HG02623 (cell line): ENCODE data around the gene CFAP141.
"Not testable (repeated sequence)": the region's sequence is repeated elsewhere in the genome, so short reads cannot be mapped to it uniquely, and the experiment has no call there.

Experiments used
- ATAC-seq: cut with Tn5 transposase; IDR thresholded peaks from one replicate; pipeline ENCODE4 v1.9.1; 2021; ENCODE audit warnings: moderate library complexity; ENCODE audit not compliant: unreplicated experiment

The CFAP141 gene

DNA sequence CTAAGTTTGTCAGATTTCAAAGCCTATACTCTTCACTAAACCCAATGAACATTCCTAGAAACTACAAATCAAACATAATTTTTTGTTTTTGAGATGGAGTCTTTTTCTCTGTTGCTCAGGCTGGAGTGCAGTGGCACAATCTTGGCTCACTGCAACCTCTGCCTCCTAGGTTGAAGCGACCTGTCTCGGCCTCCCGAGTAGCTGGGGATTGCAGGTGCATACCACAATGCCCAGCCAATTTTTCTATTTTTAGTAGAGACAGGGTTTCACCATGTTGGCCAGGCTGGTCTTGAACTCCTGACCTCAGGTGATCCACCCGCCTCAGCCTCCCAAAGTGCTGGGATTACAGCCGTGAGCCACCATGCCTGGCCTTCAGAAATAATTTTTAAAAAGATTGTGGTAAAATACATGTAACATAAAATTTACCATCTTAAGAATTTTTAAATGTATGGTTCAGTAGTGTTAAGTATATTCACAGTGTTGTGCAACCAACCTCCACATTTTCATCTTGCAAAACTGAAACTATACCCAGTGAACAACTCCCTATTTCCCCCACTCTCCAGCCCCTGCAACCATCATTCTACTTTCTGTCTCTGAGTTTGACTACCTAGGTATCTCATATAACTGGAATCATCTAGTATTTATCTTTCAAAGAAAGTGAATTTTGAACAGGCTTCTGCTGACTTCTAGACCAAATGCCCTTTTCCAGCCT lies 2.7 kb upstream of the CFAP141 start:
- no peak for ATAC-seq

DNA sequence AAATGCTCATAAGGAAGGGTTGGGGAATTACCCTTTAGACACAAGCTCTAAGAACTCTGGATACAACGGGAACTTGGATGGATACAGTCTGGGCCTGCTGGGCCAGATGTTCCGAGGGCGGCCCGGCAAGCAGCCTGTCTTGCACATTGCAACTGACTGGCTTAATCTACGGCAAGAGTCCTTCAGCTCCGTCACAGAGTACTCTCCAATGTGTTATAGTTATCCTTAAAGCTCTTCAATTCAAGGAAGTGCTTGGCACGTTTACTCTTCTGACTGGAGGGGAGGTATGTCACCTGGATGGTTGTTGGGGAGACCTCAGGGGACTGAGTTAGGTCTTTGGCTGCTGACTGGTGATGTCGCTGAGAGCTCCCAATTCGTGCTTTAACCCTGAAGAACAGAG lies 1.1 kb upstream of the CFAP141 start:
- no peak for ATAC-seq

DNA sequence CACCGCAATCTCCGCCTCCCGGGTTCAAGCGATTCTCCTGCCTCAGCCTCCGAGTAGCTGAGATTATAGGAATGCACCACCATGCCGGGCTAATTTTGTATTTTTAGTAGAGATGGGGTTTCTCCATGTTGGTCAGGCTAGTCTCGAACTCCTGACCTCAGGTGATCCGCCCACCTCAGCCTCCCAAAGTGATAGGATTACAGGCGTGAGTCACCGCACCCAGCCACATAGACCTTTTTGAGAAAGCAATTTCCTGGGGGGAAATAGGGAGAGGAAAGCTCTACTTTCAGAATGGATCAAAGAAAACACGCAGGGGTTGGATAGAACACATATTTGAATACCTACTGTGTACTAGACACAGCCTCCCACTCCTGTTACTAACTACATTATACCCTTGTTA lies 355 bp downstream of the CFAP141 start:
- ATAC-seq: not testable (repeated sequence)

DNA sequence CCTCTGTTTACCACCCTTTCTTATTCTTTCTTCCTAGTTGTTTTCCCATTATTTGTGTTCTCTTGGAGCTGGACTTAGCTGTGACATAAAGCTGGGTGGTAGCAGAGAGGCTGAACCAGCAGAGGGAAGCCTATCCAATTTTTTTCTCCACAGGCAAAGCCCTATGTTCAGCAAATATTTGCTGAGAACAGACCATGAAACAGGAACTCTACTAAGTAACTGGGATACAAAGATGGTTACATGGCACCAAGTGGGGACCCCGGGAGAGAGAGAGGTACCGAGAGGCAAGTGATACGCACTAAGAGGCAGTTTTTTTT lies 6.6 kb downstream of the CFAP141 start:
- no peak for ATAC-seq

DNA sequence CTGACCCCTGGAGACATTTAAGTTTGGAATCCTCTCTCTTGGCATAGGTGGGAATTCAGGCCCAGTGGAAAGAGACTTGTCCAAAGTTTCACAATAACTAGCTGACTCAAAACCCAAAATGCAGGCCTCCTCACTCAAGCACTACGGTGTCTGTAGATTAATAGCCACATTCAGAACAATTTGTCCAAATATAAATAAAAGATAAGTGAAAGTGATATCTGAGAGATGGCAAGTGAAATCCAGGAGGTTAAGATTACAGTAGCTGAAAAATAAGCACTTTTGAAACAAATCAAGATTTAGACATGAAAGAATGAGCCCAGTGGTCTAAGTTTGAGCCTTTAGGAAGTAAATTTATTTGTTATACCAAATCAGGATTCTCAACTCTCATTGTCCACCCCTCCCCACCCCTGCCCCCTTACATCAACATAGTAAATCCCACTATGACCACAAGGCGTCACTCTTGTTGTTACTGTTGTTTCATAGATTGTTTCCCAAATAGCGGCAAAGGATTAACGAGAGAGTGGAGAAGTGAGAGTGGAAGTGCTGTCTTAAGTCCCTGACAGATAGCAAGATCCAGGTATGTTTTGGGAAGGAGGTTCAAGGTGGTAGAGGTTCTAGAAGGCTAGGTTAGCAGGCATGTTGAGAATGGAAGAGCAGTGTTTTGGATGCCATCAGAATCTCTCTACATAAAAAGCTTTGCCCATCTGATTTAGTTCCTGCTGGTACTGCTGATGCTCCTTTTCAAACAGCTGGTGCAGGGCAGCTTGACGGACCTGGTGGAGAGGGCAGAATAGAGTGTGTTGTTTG lies 7.2 kb downstream of the CFAP141 start:
- no peak for ATAC-seq

DNA sequence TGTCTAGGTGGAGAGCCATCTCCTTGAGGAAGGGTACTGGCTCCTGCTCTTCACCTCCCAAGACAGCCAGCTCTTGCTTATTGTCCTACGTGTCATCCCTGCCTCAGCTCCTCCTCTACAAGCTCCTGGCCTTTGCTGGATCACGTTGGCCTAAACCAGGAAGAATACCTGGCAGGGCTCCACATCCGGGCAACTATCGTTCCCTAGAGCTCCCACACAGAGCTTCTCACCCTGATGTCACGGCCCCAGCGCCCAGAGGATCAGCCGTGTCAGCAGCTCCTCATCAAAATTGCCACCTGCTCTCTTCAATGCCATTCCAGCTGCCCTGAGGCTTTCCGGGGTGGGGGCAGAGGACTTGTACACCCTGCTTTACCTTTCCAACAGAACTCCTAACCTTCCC lies 12.3 kb downstream of the CFAP141 start:
- ATAC-seq: no peak

DNA sequence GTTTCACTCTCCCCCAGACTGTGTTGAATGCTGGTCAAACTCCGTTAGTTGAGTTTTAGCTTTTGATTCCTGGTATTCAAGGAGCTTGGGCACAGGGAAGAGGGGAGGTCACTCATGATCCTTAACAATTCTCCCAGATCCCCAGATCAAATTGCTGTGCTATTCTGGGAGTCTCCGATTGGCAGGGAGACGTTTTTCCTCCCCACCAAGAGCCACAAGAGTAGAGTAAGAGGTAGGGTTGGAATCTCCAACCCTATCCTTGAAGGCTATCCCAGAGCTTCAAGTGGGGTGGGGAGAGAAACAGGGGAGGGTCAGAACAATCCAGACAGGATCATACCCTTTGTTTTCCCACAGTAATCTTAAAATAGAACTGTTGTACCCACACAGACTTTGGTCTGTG lies 13.7 kb downstream of the CFAP141 start:
- ATAC-seq: no peak

DNA sequence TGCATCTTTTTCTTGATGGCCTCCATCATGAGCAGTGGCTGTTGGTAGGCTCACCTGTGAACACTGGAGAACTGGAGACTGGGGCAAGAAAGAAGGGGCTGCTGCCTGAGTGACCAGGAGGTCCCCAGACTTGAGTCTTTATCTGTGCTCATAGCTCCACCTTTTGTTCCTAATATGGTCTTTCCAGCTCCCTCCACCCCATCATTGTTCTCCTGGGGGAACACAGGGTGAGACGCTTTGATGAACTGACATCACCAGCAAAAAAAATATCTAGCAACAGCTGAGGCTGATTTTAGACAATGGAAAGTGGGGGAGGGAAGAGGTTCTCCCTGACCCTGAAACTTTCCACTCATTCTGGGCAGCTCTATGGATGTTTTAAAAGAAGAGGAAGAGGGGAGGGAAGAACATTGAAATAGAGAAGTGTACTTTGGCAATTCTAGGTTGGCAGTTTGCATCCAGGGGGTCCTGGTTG lies 14.1 kb downstream of the CFAP141 start, which contains the start of gene TPM3:
Gene TPM3, minus strand, starts transcription at position 111 of the 472 bp plus-strand sequence. Its CDS starts 82 bp downstream, at position 29.
- ATAC-seq: no peak

DNA sequence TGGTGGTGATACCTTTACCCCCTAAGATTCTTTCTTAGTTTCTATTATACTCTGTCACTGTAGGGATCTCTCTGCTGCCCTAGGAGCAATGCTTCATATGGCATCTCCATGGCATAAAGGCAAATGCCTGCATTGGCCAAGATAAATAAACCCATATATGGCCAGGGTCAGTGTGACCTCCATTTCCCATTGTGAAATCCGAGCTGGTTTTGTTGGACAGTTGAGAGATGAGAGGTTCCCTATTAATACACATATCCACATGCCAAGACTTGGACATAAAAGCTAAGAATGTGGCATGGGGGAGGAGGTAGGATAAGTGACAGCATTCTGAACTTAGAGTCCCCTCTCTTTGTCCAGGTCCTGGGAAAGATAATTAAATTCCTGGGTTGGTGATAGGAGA lies 15.6 kb downstream of the CFAP141 start:
- ATAC-seq: no peak

DNA sequence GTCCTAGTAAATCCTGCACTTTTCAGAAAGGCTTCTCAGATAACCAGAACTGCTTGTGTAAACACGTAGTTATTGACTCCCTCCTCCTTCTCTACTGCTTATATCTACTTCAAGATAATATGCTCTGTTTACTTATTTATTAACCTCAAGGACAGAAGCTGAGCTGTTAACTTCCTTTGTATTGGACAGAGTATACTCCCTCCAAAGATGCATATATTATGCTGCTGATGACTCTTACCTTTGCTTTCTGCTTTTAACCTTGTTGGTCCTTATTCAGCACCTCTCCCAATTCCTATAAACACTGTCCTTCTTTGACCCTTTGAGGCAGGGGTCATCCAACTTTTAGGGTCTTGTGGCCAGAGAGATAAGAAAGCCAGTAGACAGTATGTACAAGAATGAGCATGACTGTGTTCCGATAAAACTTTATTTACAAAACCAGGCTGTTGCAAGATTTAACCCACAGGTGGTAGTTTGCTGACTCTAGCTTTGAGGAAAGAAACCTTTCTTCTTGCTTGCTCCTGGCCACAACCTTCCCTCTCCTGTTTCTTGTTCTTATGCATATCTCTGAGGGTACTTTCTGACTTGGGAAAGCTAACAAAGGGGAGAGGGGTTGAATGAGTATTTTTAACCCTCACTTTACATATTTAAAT lies 19.2 kb downstream of the CFAP141 start:
- no peak for ATAC-seq

DNA sequence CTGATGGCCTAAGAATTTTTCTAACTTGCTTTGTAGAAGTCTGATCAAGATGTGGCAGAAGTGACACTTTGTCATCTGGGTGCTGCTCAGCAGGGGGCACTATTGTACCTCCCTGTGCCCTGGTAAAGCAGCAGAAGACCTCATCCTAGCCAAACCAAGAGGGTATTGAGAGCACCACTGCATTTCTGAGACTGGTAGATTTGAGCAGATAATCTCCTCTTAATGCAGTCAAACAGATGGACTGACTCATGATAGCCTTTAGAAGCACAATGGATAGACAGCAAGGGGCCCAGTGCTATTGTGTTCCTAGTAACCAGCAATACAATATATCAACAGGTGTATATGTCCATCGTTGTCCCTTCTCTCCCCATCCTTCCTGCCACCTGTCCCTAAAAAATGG lies 20.0 kb downstream of the CFAP141 start:
- ATAC-seq: no peak

DNA sequence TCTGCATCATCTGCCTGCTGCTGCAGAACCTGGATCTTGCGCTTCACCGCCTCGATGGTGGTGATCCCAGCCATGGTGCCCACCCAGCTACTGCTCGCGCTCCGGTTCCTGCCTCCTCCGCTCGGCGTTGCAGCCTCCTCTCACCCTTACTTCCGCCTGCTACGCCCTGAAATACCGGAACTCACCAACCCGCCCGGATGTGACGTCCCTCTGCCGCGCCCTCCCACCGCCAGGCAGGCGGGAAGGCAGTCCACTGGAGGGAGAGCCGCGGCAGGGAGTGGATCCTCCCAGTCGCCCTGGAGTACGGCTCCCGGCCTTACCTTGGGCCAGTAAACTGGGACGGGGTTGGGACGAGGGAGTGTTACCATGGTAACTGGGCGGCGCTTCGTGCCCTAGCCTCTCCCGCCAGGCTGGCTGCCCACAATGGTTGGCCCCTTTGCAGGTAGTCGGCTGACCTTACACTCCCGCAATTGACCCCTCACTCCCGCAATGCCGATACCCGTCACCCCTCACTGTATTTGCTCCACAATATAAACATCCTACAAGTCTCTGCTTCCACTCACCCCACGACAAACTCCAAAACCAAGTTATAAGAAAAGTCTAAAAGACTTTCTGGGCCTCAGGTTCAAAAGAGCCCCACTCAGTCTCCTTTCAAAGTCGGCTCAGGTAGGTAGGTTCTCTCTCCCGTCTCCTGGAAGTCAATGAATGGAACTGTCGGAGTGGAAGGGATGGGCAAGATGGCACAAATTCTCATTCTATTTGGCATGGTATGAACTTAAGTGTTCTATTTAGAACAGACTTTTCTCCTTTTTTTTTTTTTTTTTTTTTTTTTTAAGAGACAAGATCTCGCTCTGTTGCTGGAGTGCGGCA lies 22.9 kb downstream of the CFAP141 start:
- peak; percentile 76 for ATAC-seq

DNA sequence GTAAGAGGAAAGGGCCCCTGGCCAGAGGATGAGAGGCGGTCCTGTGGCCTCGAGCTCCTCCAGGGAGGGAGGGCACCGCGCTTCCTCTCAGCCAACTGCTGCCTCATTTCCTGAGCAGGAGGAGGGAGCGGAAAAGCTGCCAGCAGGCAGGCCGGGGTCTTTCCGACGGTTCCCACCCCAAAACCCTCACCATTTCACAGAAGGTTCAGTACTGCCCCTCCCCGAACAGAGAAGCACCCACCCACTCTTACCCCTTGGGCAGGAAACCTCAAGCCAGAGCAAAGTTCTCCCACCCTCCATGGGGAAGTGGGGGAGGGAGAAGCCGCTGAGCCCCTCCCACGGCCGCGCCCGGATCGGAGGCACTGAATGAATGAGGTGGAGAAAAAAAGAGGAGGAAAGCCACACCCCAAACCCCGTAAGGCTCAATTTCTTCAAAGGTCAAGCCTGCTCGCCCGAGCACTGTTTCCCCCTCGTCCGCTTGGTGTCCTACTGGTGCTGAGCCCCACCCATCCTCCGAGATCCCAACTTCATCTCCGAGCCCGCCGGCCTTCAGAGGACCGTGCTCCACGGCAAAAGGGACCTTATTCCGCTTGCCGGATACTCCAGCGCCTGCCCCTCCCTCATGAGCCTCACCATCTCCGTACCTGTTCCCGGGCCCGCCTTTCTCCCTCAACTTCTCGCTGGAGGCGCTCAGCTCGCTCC lies 23.6 kb downstream of the CFAP141 start:
- peak; percentile 44 for ATAC-seq

DNA sequence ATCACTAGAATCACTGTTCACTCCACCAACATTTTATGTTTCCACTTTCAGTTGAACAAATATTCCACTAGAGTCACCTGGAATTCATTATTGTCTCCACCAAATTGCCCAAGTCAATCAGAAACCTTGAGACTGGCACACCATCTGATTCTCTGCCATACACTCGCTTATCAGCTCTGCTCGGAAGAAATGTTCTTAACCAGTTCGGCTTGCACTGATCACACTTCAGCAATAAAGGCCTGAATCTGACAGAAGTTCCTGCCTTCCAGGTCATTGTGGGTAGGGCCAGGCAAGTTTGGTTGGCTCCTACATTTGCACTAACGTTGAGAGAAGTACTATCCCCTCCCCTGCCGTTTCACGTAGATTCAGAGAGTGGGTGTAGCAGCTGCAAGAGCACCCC lies 24.2 kb downstream of the CFAP141 start:
- no peak for ATAC-seq

DNA sequence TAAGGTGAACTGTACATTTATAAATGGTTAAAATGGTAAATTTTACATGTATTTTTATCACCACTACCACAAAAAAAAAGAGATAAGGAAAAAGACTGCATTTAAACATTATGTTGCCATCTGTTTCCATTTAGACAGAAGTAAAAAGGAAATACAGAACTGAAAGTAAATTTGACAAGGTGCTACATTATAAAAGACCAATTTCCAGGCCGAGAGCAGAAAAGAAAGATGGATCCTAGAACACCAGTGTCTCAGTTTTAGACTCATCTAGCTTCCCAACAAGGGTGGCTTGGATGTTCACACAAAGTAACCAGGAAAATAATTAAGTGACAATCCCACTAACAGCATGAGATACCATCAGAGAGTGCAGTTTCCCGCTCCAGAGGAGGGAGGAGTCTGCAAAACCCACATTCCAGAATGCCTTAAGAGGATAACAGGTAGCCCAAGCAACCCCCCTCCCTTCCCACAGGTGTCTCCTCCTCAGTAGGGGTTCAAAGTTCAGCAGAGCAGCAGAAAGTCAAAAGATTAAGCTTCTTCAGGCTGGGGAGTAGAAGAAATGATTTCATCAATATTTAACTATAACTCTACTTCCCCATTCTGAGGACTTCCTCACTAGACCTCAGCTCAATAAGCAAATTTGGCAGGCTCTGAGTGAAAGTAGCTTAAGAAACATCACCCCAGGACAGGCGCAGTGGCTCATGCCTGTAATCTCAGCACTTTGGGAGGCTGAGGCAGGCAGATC lies 26.0 kb downstream of the CFAP141 start:
- no peak for ATAC-seq

DNA sequence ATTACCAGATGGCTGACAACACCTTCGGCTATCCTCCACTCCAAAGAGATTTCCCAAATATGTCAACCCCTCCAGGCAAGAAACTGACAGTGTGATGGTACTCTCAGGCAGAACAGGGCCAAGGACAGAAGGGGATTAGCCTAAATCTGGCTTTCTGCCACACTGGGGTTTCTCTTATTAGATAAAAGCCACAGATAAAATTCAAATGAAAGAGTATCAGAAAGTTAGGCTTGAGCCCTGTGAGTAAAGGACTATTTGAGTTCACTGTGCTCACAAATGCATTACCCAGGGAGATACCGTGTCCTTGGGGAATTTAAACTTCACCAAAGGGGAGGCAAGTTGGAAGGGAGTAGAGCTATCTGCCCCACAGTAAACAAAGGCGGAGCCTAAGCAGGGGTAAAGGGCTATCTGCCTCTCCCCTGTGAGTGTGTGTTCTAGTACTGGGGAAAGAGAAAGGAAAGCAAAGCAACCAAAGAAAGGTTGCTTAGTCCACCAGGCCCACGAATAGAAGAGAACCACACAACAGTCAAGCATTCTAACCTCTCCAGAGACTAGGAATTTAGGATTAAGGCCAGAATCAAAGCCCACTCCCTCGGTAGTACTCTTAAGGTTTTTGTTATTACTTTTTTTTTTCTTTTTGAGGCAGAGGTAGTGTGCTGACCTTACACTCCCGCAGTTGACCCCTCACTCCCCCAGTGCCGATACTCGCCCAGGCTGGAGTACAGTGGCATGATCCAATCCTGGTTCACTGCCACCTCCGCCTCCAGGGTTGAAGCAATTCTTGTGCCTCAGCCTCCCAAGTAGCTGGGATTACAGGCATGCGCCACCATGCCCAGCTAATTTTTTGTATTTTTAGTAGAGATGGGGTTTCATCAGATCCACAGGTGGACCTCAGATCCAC lies 27.0 kb downstream of the CFAP141 start:
- ATAC-seq: no peak

DNA sequence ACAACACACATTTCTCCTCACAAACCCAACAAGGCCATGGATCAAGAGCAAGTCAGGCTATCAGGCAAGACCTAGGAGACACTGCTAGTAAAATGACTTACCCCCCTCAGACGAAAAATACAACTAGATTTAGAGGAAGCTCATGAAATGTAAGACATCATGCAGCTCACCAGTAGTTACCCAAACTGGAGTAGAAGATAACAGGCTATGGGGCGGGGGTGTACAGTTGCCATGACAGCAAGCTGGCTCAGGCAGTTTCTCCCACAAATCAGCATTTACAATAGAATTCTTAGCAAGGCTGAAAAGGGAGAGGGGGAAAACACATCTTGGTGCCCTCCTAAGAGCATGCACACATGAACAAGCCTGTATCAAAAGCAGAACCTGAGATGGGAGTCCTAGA lies 28.1 kb downstream of the CFAP141 start:
- ATAC-seq: no peak

DNA sequence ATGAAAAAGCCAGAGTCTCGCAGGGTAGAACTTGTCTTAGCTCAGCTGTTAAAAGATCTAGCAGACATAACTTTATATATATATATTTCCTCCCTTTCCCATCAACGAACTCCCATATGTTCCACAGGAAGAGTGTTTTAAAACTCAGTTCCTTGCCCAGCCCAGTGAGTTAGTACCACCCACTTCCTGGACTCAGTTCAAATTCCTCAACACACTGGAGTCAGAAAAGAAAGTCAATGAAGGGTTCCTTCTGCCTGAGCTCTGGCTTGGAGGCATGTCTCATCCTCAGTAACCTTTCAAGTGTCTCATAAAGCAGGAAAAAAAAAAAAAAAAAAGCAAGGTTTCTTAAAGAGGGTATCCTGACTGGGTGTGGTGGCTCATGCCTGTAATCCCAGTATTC lies 29.8 kb downstream of the CFAP141 start:
- no peak for ATAC-seq

DNA sequence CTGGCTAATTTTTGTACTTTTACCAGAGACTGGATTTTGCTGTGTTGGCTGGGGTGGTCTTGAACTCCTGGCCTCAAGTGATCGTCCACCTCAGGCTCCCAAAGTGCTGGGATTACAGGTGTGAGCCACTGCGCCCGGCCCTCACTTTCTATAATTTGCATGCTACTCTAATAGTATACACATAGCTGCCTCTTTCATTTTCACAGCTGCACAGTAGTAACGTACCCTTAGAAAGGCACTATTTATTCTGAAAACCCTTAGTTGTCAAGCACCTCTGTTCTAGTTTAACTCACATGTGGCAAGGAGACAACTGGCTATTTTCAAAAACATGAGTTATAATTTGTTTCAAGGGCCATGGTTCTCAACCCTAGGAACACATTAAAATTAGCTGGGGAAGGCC lies 31.5 kb downstream of the CFAP141 start:
- ATAC-seq: no peak
